GM18526 (cell line): ENCODE measurements around the gene PTMS.

Experiments used
- POLR2A ChIP-seq: IDR thresholded peaks from 3 replicates; pipeline ENCODE4 v1.6.1; 2011; ENCODE audit not compliant: insufficient read length; ENCODE audit errors: extremely low read depth

The PTMS gene

DNA sequence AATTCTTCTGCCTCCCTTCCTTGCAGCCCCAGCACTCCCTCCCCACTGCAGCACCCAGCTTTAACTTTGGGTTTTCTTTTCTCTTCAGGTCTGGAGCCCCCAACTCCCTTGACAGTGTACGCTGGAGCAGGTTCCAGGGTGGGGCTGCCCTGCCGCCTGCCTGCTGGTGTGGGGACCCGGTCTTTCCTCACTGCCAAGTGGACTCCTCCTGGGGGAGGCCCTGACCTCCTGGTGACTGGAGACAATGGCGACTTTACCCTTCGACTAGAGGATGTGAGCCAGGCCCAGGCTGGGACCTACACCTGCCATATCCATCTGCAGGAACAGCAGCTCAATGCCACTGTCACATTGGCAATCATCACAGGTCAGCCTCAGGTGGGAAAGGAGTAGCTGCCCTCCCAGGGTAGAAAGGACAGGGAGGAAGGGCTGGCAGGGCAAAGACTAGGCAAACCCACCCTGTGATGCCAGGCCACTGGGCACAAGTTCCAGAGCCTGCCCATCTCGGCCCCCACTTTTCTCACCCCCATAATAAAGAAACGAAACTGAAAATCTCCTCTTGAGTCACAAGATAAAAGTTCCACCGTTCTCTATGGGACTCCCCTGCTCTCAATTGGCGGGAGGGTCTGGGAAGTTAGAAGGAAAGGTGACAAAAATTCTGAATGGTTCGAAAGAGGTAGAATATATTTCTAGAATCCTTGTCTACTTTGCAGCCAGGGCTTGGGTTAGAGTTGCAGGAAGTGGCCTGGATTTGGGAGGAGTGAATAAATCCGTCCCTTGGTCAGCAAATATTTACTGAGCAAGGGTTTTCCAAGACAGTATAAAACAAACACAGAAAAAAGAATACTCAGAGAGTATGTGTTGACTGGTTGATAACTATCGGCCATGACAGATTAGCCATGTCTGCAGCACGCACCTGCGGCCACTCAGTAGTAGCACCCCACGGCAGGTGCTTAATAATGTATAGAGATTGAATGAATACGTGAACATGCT, 9.3 kb downstream of the PTMS start:
- no peak for TF ChIP-seq POLR2A

DNA sequence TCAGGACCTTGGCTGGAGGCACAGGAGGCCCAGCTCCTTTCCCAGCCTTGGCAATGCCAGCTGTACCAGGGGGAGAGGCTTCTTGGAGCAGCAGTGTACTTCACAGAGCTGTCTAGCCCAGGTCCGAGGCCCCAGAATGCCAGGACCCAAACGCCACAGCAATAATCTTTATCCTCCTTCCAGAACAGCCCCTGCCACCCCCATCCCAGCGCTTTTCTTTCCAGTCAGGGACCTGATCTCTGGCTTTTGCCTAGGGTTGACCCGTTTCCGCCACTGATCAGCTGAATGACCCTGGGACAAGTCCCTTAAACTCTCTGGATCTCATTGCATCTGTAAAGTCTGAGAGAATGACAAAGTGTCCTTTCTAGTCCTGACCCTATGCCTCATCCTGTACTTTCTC, 11.2 kb downstream of the PTMS start:
- TF ChIP-seq POLR2A, result no peak

DNA sequence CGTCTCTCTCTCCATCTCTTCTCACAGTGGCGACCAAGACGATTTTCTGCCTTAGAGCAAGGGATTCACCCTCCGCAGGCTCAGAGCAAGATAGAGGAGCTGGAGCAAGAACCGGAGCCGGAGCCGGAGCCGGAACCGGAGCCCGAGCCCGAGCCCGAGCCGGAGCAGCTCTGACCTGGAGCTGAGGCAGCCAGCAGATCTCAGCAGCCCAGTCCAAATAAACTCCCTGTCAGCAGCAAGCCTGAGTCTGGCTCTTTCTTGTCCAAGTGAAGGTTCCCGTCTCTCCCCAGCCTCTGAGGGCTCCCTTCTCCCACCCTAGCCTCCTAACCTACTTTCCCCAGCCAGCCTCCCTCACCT, 12.0 kb downstream of the PTMS start:
- TF ChIP-seq POLR2A, result no peak

- TF ChIP-seq POLR2A, result no peak
Observed at GRCh38 chr12:6778574-6779550, 12.7 kb downstream of the PTMS start.

GRCh38 chr12:6779708-6780432, 13.7 kb downstream of the PTMS start:
- no peak for TF ChIP-seq POLR2A

DNA sequence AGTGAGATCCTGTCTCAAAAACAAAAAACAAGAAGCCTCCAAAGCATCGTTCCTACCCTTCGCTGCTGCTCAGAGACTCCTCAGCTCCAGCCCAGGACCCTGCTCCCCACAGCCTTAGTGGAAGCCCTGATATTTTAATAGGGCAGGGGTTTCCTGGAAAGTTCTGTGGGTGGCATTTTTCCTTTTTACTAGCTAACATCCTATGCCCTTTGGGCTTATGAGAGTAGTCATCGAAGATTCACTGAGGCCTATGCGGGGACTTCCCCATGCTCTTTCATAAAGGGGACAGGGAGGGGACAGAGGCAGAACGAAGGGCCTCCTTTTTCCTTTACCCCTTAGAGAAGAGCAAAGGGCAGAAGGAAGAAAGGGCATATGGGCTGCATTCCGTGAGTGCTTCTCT, 14.4 kb downstream of the PTMS start:
- no peak for TF ChIP-seq POLR2A

DNA sequence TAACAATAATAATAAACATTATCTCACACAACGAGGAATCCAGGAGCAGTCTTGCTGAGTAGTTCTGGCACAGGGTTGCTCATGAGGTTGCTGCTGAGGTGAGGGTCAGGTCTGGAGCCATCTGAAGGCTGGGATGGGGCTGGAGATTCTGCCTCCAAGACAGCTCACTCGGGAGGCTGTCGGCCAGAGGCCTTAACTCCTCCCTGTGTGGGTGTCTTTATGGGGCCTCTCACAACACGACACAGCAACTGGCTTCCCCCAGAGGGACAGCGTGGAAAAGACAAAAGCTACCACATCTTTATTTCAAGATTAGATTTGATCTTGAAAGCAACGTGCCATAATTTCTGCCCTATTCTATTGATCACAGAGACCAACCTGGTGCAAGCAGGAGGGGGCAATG, 16.0 kb downstream of the PTMS start:
- no peak for TF ChIP-seq POLR2A

- TF ChIP-seq POLR2A, result no peak
Observed at GRCh38 chr12:6782850-6783566, 16.8 kb downstream of the PTMS start.

DNA sequence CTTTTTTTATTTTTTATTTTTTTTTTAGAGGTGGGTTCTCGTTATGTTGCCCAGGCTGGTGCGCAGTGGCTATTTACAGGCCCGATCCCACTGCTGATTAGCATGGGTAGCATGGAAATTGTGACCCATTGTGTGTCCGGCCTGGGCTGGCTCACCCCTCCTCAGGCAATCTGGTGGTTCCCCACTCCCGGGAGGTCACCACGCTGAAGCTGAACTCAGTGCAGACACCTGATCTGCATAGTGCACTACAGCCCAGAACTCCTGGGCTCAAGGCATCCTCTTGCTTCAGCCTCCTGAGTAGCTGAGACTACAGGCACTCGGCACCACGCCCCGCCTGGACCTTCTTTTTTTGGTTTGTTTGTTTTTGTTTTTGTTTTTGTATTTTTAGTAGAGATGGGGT, 17.7 kb downstream of the PTMS start:
- TF ChIP-seq POLR2A, result no peak

GRCh38 chr12:6784296-6784695, 18.1 kb downstream of the PTMS start:
- no peak for TF ChIP-seq POLR2A

GRCh38 chr12:6784761-6785160, 18.6 kb downstream of the PTMS start:
- no peak for TF ChIP-seq POLR2A

GRCh38 chr12:6786416-6787094, 20.4 kb downstream of the PTMS start:
- TF ChIP-seq POLR2A, result no peak

DNA sequence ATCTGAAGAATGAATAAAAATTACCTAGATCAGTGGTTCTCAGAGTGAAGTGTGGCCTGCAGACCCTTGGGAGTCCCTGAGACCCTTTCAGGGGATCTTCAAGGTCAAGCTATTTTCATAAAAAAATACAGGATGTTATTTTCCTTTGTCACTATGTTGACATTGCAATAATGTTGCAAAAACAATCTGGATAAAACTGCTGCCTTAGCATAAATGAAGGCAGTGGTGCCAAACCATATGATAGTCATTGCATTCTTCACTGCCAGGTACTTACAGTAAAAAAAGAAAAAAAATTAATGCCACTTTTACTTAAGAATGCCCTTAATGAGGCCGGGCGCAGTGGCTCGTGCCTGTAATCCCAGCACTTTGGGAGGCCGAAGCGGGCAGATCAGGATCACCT, 21.1 kb downstream of the PTMS start:
- TF ChIP-seq POLR2A, result no peak
